T-cell (primary cell): ENCODE data around the gene ISY1. TPM values are rescaled to one million over a fixed set of nuclear protein-coding genes. Genes with fewer than 3 reads are reported as not detected.
"Not testable (repeated sequence)": the region's sequence is repeated elsewhere in the genome, so short reads cannot be mapped to it uniquely, and the experiment has no call there.

Experiments used
- ATAC-seq, 4 experiments: fragments of 200-7000 bp in 3 of 4; fragments of 150-1000 bp in 1 of 4; cut with Tn5 transposase; replicated peaks in 1 of 4; 1 replicate in 3 of 4; 2 replicates in 1 of 4; pipeline ENCODE4 v1.10.0; 2021; ENCODE audit warnings: moderate library complexity in 3 of 4, mild to moderate bottlenecking in 2 of 4, moderate number of reproducible peaks in 1 of 4
- CTCF ChIA-PET, 2 donors: fragments of 300-600 bp; sonication (Branson Sonifier 250); formaldehyde crosslinking; loops; one replicate each; lab custom pipeline; 2022; ENCODE audit warnings: antibody characterized with exemption in 2 of 2; lab: Charles Lee
- POLR2A ChIA-PET, 2 donors: fragments of 300-600 bp; sonication (Branson Sonifier 250); formaldehyde crosslinking; loops; one replicate each; lab custom pipeline; 2022; ENCODE audit warnings: antibody characterized with exemption in 2 of 2; lab: Charles Lee
- DNase-seq, 35 experiments: peaks; one replicate each; pipeline versions ENCODE4 v3.0.0 to v3.0.0-alpha.2; 2013 to 2023
- H3K27ac ChIP-seq: one replicate; pipeline ENCODE4 v1.5.1; 2013; ENCODE audit warnings: low read length
- H3K27me3 ChIP-seq, 2 experiments: replicated peaks in 1 of 2; 1 replicate in 1 of 2; 2 replicates in 1 of 2; pipeline versions ENCODE4 v1.6.1 to v1.7.0; 2013; ENCODE audit warnings: low read length in 1 of 2, mixed read lengths in 1 of 2; ENCODE audit not compliant: control insufficient read depth in 2 of 2, insufficient read depth in 2 of 2; ENCODE audit errors: extremely low read depth in 1 of 2
- H3K36me3 ChIP-seq, 2 donors: 1 replicate in 1 of 2; 2 replicates in 1 of 2; pipeline versions ENCODE4 v1.6.1 to v1.7.0; 2013; ENCODE audit warnings: low read length in 1 of 2; ENCODE audit not compliant: control insufficient read depth in 2 of 2, insufficient read depth in 1 of 2; ENCODE audit errors: extremely low read depth in 1 of 2
- H3K4me1 ChIP-seq, 2 experiments: 1 replicate in 1 of 2; 2 replicates in 1 of 2; pipeline versions ENCODE4 v1.6.1 to v1.7.0; 2013; ENCODE audit warnings: low read length in 2 of 2, mixed read lengths in 1 of 2; ENCODE audit not compliant: insufficient read depth in 2 of 2, control insufficient read depth in 1 of 2; ENCODE audit errors: extremely low read depth in 1 of 2
- H3K4me3 ChIP-seq, 2 donors: 1 replicate in 1 of 2; 2 replicates in 1 of 2; pipeline versions ENCODE4 v1.5.1 to v1.7.0; 2013; ENCODE audit warnings: mild to moderate bottlenecking in 2 of 2, low read length in 1 of 2, moderate library complexity in 1 of 2; ENCODE audit not compliant: control insufficient read depth in 1 of 2; ENCODE audit errors: extremely low read depth in 1 of 2
- H3K9me3 ChIP-seq: 2 replicates; pipeline ENCODE4 v1.7.0; 2013
- H3K27ac Mint-ChIP-seq, 2 donors: one replicate each; pipeline ENCODE4 v1.8.0; 2020 to 2021; ENCODE audit warnings: mild to moderate bottlenecking in 2 of 2, mixed read lengths in 2 of 2
- H3K27me3 Mint-ChIP-seq, 2 donors: one replicate each; pipeline ENCODE4 v1.8.0; 2021 to 2022; ENCODE audit warnings: mixed read lengths in 2 of 2
- H3K36me3 Mint-ChIP-seq: one replicate; pipeline ENCODE4 v1.8.0; 2021; ENCODE audit warnings: mixed read lengths
- H3K4me1 Mint-ChIP-seq, 3 donors: one replicate each; pipeline ENCODE4 v1.8.0; 2020 to 2022; ENCODE audit warnings: mixed read lengths in 3 of 3, mild to moderate bottlenecking in 1 of 3
- H3K4me3 Mint-ChIP-seq, 3 donors: one replicate each; pipeline ENCODE4 v1.8.0; 2020 to 2022; ENCODE audit warnings: mild to moderate bottlenecking in 3 of 3, mixed read lengths in 3 of 3, moderate library complexity in 3 of 3
- H3K9me3 Mint-ChIP-seq, 3 donors: one replicate each; pipeline ENCODE4 v1.8.0; 2020 to 2022; ENCODE audit warnings: mixed read lengths in 3 of 3
- WGBS: methylation state at CpG from one replicate; pipeline ENCODE4 v1.1.5; 2013; ENCODE audit warnings: missing lambda C conversion rate; ENCODE audit not compliant: insufficient coverage; 5-methylcytosine and 5-hydroxymethylcytosine counted together
- total RNA-seq, 35 experiments: library from RNA in 6 of 35; stranded (reverse) in 6 of 35; fragments of 120-200 nt in 1 of 35; gene quantifications; one replicate each; pipeline versions ENCODE4 v1.2.1 to v1.2.4 and lab custom pipeline; 2013 to 2026

ISY1 gene
- total RNA-seq, 5 donors from 2014 or later (not counting 1 experiment from before 2014, with no cell fraction given): 34.8 to 42.0 (median 35.9) TPM

DNA sequence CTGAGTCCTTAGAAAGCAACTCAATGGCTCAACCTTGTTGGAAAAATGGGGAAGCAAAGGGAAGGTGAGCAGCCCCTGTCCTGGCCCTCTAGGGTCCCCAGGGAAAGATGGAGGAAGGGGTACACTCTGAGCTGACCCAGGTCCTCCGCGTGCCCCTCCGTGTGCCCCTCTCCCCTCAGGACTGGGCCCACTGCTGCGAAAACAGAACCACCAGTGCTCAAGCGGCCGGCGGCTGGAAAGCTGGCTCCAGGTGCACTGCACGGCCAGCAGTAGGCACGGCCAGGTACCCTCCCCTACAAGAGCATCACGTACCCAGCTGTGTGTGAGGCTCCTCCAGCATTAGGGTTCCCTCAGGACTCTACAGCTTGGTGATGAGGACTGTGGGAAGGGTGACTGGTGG, 65.6 kb downstream of the ISY1 start:
- Mint-ChIP-seq H3K4me3 (no peak overlapping the region), H3K27ac (no peak overlapping the region), H3K27me3 (no peaks in the 10 kb centered on the region), H3K9me3 (no peaks in the 10 kb centered on the region), H3K36me3 (peaks cover 22% of the 10 kb centered on the region), H3K4me1 (peaks cover 32 to 37% (median 35%) of the 10 kb centered on the region in 3 donors)
- POLR2A ChIA-PET: no interaction called here
- ATAC-seq (no peak), DNase-seq (no peak)
- no peak overlapping the region for H3K4me3 ChIP-seq
- H3K9me3 ChIP-seq: no peaks in the 10 kb centered on the region
- H3K27ac ChIP-seq: no peak overlapping the region
- 96% methylated on average over 7 of the region's 10 CpGs for WGBS
- CTCF ChIA-PET: interaction anchor here in 1 of 2 donors (0.6 kb wide), 1 partner anchor 72 kb away, joined by 7 read pairs; no protein-coding TSS in a partner anchor
- H3K4me1 ChIP-seq: peaks cover 0 to 24% of the 10 kb centered on the region in 2 experiments
- no peaks in the 10 kb centered on the region for H3K27me3 ChIP-seq
- peaks cover 9 to 50% of the 10 kb centered on the region in 2 donors for H3K36me3 ChIP-seq

DNA sequence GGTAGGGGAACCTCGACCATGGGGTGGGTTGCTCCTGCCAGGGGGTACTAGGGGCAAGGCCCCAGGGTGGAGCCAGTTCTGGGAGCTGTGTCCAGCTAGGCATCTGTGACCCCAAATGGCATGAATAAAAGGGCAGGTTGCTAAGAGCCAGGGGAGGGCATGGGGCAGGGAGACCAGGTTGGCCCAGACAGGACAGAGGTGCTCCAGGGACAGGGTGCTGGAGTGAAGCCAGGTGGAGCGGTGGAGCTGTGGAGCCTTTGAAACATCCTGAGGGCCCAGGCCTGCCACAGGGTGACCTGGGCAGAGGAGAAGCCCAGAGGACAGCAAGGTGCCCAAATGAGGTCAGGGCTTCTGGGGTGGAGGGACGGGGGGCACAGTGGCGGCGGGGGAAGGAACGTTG, 72.6 kb downstream of the ISY1 start:
- H3K27ac Mint-ChIP-seq, H3K9me3 Mint-ChIP-seq, CTCF ChIA-PET, H3K4me3 Mint-ChIP-seq, DNase-seq, H3K36me3 Mint-ChIP-seq, H3K4me3 ChIP-seq, H3K27me3 ChIP-seq, H3K27ac ChIP-seq, H3K27me3 Mint-ChIP-seq, H3K9me3 ChIP-seq, H3K4me1 ChIP-seq, POLR2A ChIA-PET: not testable (repeated sequence)
- peak in 1 of 4 experiments; percentile 8 for ATAC-seq
- peaks cover 3 to 18% (median 6%) of the 10 kb centered on the region in 3 donors for H3K4me1 Mint-ChIP-seq
- no CpG with 5 or more reads among the region's 6 CpGs for WGBS
- peaks cover 0 to 16% of the 10 kb centered on the region in 2 donors for H3K36me3 ChIP-seq

- H3K4me1 ChIP-seq, H3K27ac Mint-ChIP-seq, CTCF ChIA-PET, H3K27me3 Mint-ChIP-seq, H3K27ac ChIP-seq, H3K4me3 ChIP-seq, H3K9me3 ChIP-seq, H3K27me3 ChIP-seq, H3K36me3 Mint-ChIP-seq, H3K9me3 Mint-ChIP-seq, H3K4me3 Mint-ChIP-seq, POLR2A ChIA-PET: not testable (repeated sequence)
- ATAC-seq: peak; percentile 73 to 78 (median 77)
- DNase-seq: peak in 26 of 35 experiments; percentile 8 to 48 (median 26)
- peaks cover 0 to 13% of the 10 kb centered on the region in 2 donors for H3K36me3 ChIP-seq
- no CpG with 5 or more reads among the region's 9 CpGs for WGBS
- peaks cover 3 to 18% (median 6%) of the 10 kb centered on the region in 3 donors for H3K4me1 Mint-ChIP-seq
Measured at GRCh38 chr3:129087904-129088303, 73.0 kb downstream of the ISY1 start.

DNA sequence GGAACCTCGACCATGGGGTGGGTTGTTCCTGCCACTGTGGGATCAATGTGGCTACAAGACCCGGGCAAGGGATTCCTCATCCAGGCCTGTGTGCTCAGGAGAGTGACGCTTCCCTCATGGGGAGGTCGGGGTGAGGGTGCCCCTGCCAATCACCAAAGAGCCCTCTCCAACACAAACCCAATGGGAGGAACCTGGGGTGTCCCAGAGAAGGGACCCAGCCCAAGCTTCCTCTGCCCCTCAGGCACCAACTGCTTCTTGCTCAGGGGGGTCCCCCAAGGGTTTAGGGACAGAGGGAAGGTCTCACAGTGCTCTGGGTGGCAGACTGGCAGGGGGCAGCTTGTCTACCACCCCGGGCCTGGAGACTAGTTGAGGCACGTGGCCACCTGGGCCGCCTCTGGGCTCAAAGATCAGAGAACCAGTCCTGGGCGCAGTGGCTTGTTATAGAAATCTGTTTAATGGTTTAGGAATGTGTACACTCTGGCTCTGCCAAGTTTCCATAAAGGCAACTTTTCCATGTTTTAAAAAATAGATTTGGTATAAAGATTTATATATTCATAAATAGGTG, 73.6 kb downstream of the ISY1 start:
- no peaks in the 10 kb centered on the region for H3K9me3 Mint-ChIP-seq
- peak overlapping the region; percentile 52 to 77 for H3K27ac Mint-ChIP-seq
- ChIA-PET POLR2A (no interaction called here), CTCF (no interaction called here)
- no CpG with 5 or more reads among the region's 8 CpGs for WGBS
- H3K4me1 Mint-ChIP-seq: peaks cover 4 to 20% (median 6%) of the 10 kb centered on the region in 3 donors
- ATAC-seq (no peak), DNase-seq (no peak)
- H3K36me3 Mint-ChIP-seq: peaks cover 2% of the 10 kb centered on the region
- Histone ChIP-seq H3K4me1 (peaks cover 0 to 9% of the 10 kb centered on the region in 2 experiments), H3K27me3 (no peaks in the 10 kb centered on the region), H3K9me3 (no peaks in the 10 kb centered on the region), H3K4me3 (no peak overlapping the region), H3K27ac (no peak overlapping the region), H3K36me3 (peaks cover 0 to 10% of the 10 kb centered on the region in 2 donors)
- H3K4me3 Mint-ChIP-seq: no peak overlapping the region
- H3K27me3 Mint-ChIP-seq: no peaks in the 10 kb centered on the region

GRCh38 chr3:129085818-129086217, 75.0 kb downstream of the ISY1 start:
- no peaks in the 10 kb centered on the region for H3K9me3 Mint-ChIP-seq
- ChIA-PET CTCF (interaction anchor here in 1 of 2 donors (0.5 kb wide), 1 partner anchor 18 kb away, joined by 3 read pairs; no protein-coding TSS in a partner anchor), POLR2A (no interaction called here)

DNA sequence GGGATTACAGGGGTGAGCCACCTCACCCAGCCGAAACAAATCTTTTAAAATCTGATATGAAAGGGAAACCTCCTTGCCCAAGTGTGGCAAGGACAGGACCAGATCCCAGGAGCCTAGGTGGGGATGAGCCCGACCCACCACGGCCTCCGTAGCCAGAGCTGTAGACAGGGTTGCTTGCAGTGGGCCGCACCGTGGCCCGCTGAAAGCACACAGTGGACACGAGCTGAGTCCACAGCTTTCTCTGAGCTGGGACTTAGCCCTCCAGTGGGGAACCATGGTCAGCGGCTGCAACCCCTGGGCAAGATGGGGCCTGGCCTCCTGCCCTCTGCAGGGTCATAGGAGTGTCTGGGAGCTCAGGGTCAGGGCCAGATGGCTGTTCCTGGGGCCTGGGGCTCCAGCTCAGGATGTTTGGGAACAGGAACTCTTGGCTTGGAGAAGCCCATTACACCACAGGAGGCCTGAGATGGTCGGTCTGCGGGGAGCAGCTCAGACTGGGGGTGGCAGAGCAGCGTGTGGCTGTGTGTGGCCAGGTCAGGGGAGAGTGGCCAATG, 75.6 kb downstream of the ISY1 start:
- H3K4me1 ChIP-seq: peaks cover 0 to 17% of the 10 kb centered on the region in 2 experiments
- Mint-ChIP-seq H3K27me3 (no peaks in the 10 kb centered on the region), H3K36me3 (no peaks in the 10 kb centered on the region), H3K4me1 (peaks cover 14 to 28% (median 15%) of the 10 kb centered on the region in 3 donors), H3K9me3 (no peaks in the 10 kb centered on the region), H3K4me3 (no peak overlapping the region), H3K27ac (peak overlapping the region; percentile 48 to 57)
- no peak overlapping the region for H3K4me3 ChIP-seq
- no peak overlapping the region for H3K27ac ChIP-seq
- no peaks in the 10 kb centered on the region for H3K36me3 ChIP-seq
- no peak for DNase-seq
- CTCF ChIA-PET: interaction anchor here in 1 of 2 donors (0.5 to 0.7 kb wide), 2 partner anchors 18 to 114 kb away, joined by 3 read pairs; no protein-coding TSS in a partner anchor
- H3K9me3 ChIP-seq: no peaks in the 10 kb centered on the region
- POLR2A ChIA-PET: no interaction called here
- ATAC-seq: no peak
- 94% methylated on average over 10 of the region's 12 CpGs for WGBS
- no peaks in the 10 kb centered on the region for H3K27me3 ChIP-seq

More at GRCh38 chr3:129085818-129086217, 75.0 kb downstream of the ISY1 start:
- Histone ChIP-seq H3K27me3 (no peaks in the 10 kb centered on the region), H3K27ac (no peak overlapping the region), H3K4me3 (no peak overlapping the region), H3K36me3 (no peaks in the 10 kb centered on the region), H3K9me3 (no peaks in the 10 kb centered on the region), H3K4me1 (peaks cover 0 to 17% of the 10 kb centered on the region in 2 experiments)
- Mint-ChIP-seq H3K27me3 (no peaks in the 10 kb centered on the region), H3K4me3 (no peak overlapping the region), H3K27ac (peak overlapping the region in 1 of 2 donors; percentile 48), H3K36me3 (no peaks in the 10 kb centered on the region), H3K4me1 (peaks cover 14 to 28% (median 15%) of the 10 kb centered on the region in 3 donors)
- WGBS: 92% methylated on average over 4 of the region's 4 CpGs
- no peak for DNase-seq
- no peak for ATAC-seq
